A549 (cell line): ENCODE results near the gene ENTPD2. TPM values are rescaled to one million over a fixed set of nuclear protein-coding genes. Genes with fewer than 3 reads are reported as not detected.

Source experiments
- ATAC-seq, 2 experiments: fragments of 200-7000 bp in 1 of 2; fragments of >200 bp in 1 of 2; cut with Nextera tagmentation in 1 of 2; cut with Tn5 transposase in 1 of 2; 3 replicates each; pipeline versions ENCODE4 v1.8.0 to v1.9.1; 2018 to 2020; ENCODE audit warnings: mild to moderate bottlenecking in 1 of 2, moderate library complexity in 1 of 2
- CTCF ChIA-PET: fragments of 300-600 bp; sonication (Branson Sonifier 250); formaldehyde crosslinking; extraction: SDS; loops from one replicate; lab custom pipeline; 2021; ENCODE audit warnings: antibody characterized with exemption, inconsistent platforms; lab: Yijun Ruan, JAX
- POLR2A ChIA-PET: fragments of 350-600 bp; formaldehyde crosslinking; extraction: SDS; loops from one replicate; lab custom pipeline; 2021; ENCODE audit warnings: antibody characterized with exemption, inconsistent platforms; lab: Yijun Ruan, JAX
- DNase-seq, 2 experiments: peaks; one replicate each; pipeline versions ENCODE4 v3.0.0 to v3.0.0-alpha.2; 2011 to 2016; ENCODE audit warnings: low read depth in 1 of 2, low spot score in 1 of 2
- FAIRE-seq: peaks from 2 replicates; lab custom pipeline; 2011; peaks lifted over from hg19 to GRCh38; lab: Jason Lieb, UNC
- H3K27ac ChIP-seq, 2 experiments: fragments of >200 bp; sonication (Bioruptor Twin); formaldehyde crosslinking; 3 replicates each; pipeline ENCODE4 v1.5.1; 2016 to 2017
- H3K4me1 ChIP-seq: fragments of >200 bp; sonication (Bioruptor Twin); formaldehyde crosslinking; 3 replicates; pipeline ENCODE4 v1.6.1; 2016
- H3K4me2 ChIP-seq: fragments of >200 bp; sonication (Bioruptor Twin); formaldehyde crosslinking; 3 replicates; pipeline ENCODE4 v1.6.1; 2016
- H3K4me3 ChIP-seq: fragments of >200 bp; sonication (Bioruptor Twin); formaldehyde crosslinking; 3 replicates; pipeline ENCODE4 v1.5.1; 2016
- H3K9me3 ChIP-seq: fragments of >200 bp; sonication (Bioruptor Twin); formaldehyde crosslinking; 3 replicates; pipeline ENCODE4 v1.6.1; 2016
- CHD4 ChIP-seq: fragments of 200-600 bp; sonication (generic); IDR thresholded peaks from 2 replicates; pipeline ENCODE4 v1.6.1; 2016; ENCODE audit warnings: antibody characterized with exemption, mild to moderate bottlenecking, borderline replicate concordance
- EHMT2 ChIP-seq: fragments of 200-600 bp; sonication (generic); IDR thresholded peaks from 2 replicates; pipeline ENCODE4 v1.6.1; 2016; ENCODE audit warnings: antibody characterized with exemption, low read depth, mild to moderate bottlenecking, moderate library complexity
- ESRRA ChIP-seq: fragments of 150-350 bp; IDR thresholded peaks from 2 replicates; pipeline ENCODE4 v1.6.1; 2014; ENCODE audit warnings: mild to moderate bottlenecking, low read length, borderline replicate concordance
- FOSL2 ChIP-seq, 2 experiments: fragments of 450-650 bp in 1 of 2; fragments of >200 bp in 1 of 2; sonication (Bioruptor Twin) in 1 of 2; formaldehyde crosslinking; IDR thresholded peaks; 2 replicates each; pipeline versions ENCODE4 v1.5.0 to v1.6.1; 2016 to 2020; ENCODE audit warnings: mild to moderate bottlenecking in 1 of 2, moderate library complexity in 1 of 2
- HDAC2 ChIP-seq: fragments of 200-600 bp; sonication (generic); IDR thresholded peaks from 2 replicates; pipeline ENCODE4 v1.6.1; 2016
- HOXB13 ChIP-seq: fragments of 250-450 bp; sonication (Bioruptor Pico); IDR thresholded peaks from 2 replicates; pipeline ENCODE4 v1.5.0; 2020; ENCODE audit warnings: low read depth, mild to moderate bottlenecking, moderate library complexity
- HOXB5 ChIP-seq: fragments of 250-450 bp; sonication (Bioruptor Pico); IDR thresholded peaks from 2 replicates; pipeline ENCODE4 v1.5.0; 2020; ENCODE audit warnings: mild to moderate bottlenecking, moderate library complexity
- MAX ChIP-seq: IDR thresholded peaks from 2 replicates; pipeline ENCODE4 v1.6.1; 2012
- MAZ ChIP-seq: fragments of 150-350 bp; IDR thresholded peaks from 2 replicates; pipeline ENCODE4 v1.6.1; 2014; ENCODE audit warnings: antibody characterized with exemption, low read depth, low read length, borderline replicate concordance
- MYC ChIP-seq: IDR thresholded peaks from 2 replicates; pipeline ENCODE4 v1.6.1; 2012; ENCODE audit warnings: mild to moderate bottlenecking, inconsistent platforms, low read length, improper control_type of control experiment, borderline replicate concordance
- NPAS2 ChIP-seq: fragments of 250-450 bp; sonication (Bioruptor Pico); IDR thresholded peaks from 2 replicates; pipeline ENCODE4 v1.8.0; 2022; ENCODE audit warnings: mild to moderate bottlenecking, moderate library complexity, borderline replicate concordance
- NR3C1 ChIP-seq: fragments of >200 bp; sonication (Bioruptor Twin); formaldehyde crosslinking; IDR thresholded peaks from 3 replicates; pipeline ENCODE4 v1.6.1; 2017
- POLR2A ChIP-seq: IDR thresholded peaks from 2 replicates; pipeline ENCODE4 v1.6.1; 2012; ENCODE audit warnings: mild to moderate bottlenecking, low read length
- RCOR1 ChIP-seq: fragments of 150-350 bp; IDR thresholded peaks from 2 replicates; pipeline ENCODE4 v1.6.1; 2014; ENCODE audit warnings: antibody characterized with exemption, low read length, low read depth
- REST ChIP-seq: fragments of 200-600 bp; sonication (generic); IDR thresholded peaks from 2 replicates; pipeline ENCODE4 v1.6.1; 2016; ENCODE audit warnings: antibody characterized with exemption, mild to moderate bottlenecking, moderate library complexity
- ZFP36 ChIP-seq: fragments of 450-650 bp; IDR thresholded peaks from 2 replicates; pipeline ENCODE4 v1.6.1; 2014; ENCODE audit warnings: borderline replicate concordance; ENCODE audit not compliant: partially characterized antibody
- ZNF302 ChIP-seq: fragments of 250-450 bp; sonication (Bioruptor Pico); IDR thresholded peaks from 2 replicates; pipeline ENCODE4 v1.9.0; 2021; ENCODE audit warnings: inconsistent platforms, mild to moderate bottlenecking, moderate library complexity
- ZSCAN20 ChIP-seq: fragments of 250-450 bp; sonication (Bioruptor Pico); IDR thresholded peaks from 2 replicates; pipeline ENCODE4 v1.8.0; 2022; ENCODE audit warnings: mild to moderate bottlenecking, moderate library complexity
- WGBS: methylation state at CpG from one replicate; pipeline ENCODE4 v1.1.6; 2017; ENCODE audit errors: missing lambda C conversion rate; 5-methylcytosine and 5-hydroxymethylcytosine counted together
- polyA plus RNA-seq, 4 experiments: library from polyadenylated mRNA; depleted of rRNA in 3 of 4; stranded (reverse); fragments of >200 nt; fragmentation: RNase III in 1 of 4; extraction: RNeasy Plus Mini Kit Qiagen cat#74134 plus additional on column Dnase treatment in 1 of 4; gene quantifications; 2 replicates in 3 of 4; 3 replicates in 1 of 4; pipeline ENCODE4 v1.2.3, GENCODE V29; 2011 to 2017
- TF ChIP-seq, protein P1 (sequence below): IDR thresholded peaks from 2 replicates; pipeline ENCODE4 v1.6.1; 2012; ENCODE audit warnings: low read depth, borderline replicate concordance
- TF ChIP-seq, protein P2 (sequence below): fragments of 450-650 bp; IDR thresholded peaks from 2 replicates; pipeline ENCODE4 v1.6.1; 2014; ENCODE audit warnings: antibody characterized with exemption
- TF ChIP-seq, protein P3 (sequence below): fragments of 250-450 bp; sonication (Bioruptor Pico); IDR thresholded peaks from 2 replicates; pipeline ENCODE4 v1.5.0; 2020; ENCODE audit warnings: low read depth, mild to moderate bottlenecking, moderate library complexity
- TF ChIP-seq, protein P4 (sequence below): fragments of >200 bp; sonication (Bioruptor Twin); formaldehyde crosslinking; IDR thresholded peaks from 2 replicates; pipeline ENCODE4 v1.6.1; 2016

The ENTPD2 gene
- polyA plus RNA-seq, 2 of the 4 experiments (the other 2 are of a cell fraction) = 0.75 to 1.2 TPM

- no peaks in the 10 kb centered on the region for H3K9me3 ChIP-seq
- TF ChIP-seq MAX (no peak), POLR2A (no peak), ZSCAN20 (no peak), CHD4 (no peak), NPAS2 (CRISPR knock-in tag) (no peak), EHMT2 (no peak), ZNF302 (CRISPR knock-in tag) (no peak), MAZ (no peak)
- TF ChIP-seq, protein P1, sequence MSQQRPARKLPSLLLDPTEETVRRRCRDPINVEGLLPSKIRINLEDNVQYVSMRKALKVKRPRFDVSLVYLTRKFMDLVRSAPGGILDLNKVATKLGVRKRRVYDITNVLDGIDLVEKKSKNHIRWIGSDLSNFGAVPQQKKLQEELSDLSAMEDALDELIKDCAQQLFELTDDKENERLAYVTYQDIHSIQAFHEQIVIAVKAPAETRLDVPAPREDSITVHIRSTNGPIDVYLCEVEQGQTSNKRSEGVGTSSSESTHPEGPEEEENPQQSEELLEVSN = no peak
- ATAC-seq (no peak), FAIRE-seq (no peak), DNase-seq (no peak)
- POLR2A ChIA-PET = no interaction called here
- CTCF ChIA-PET = interaction anchor here (0.8 to 7.6 kb wide), 6 partner anchors 13 to 51 kb away, joined by 3 to 62 read pairs (median 6); partner anchors contain the start of genes ABCA2, FUT7 and NPDC1
- H3K4me2 ChIP-seq = no peak overlapping the region
- H3K27ac ChIP-seq = no peak overlapping the region
- no peaks in the 10 kb centered on the region for H3K4me1 ChIP-seq
- 86% methylated on average over 1 of the region's 16 CpGs for whole genome bisulfite sequencing
- no peak overlapping the region for H3K4me3 ChIP-seq
Measured at GRCh38 chr9:137016436-137016835, 37.4 kb downstream of the ENTPD2 start.

DNA sequence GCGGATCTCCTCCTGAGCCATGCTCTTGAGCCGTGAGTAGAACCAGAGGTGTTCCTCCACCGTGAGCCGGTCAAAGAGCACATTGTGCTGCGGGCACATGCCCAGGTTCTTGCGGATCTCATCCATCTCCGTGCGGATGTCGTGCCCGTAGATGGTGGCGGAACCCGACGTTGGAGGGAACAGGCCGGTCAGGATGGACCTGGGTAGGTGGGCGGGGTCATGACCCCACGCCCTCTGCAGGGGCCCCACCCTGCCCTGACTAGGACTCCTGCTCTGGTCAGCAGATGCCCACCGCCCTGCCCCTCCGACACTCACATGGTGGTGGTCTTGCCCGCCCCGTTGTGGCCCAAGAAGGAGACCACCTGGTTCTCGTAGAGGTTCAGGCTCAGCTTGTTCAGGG is 37.9 kb downstream of the ENTPD2 start:
- ATAC-seq (no peak), DNase-seq (no peak), FAIRE-seq (no peak)
- Histone ChIP-seq H3K4me2 (no peak overlapping the region), H3K27ac (no peak overlapping the region), H3K4me1 (no peaks in the 10 kb centered on the region), H3K4me3 (no peak overlapping the region), H3K9me3 (no peaks in the 10 kb centered on the region)
- POLR2A ChIA-PET = no interaction called here
- CTCF ChIA-PET = interaction anchor here (1.1 to 7.6 kb wide), 5 partner anchors 13 to 51 kb away, joined by 3 to 62 read pairs (median 8); partner anchors contain the start of genes ABCA2 and FUT7
- 91% methylated on average over 15 of the region's 21 CpGs for WGBS
- TF ChIP-seq ZSCAN20 = no peak
- TF ChIP-seq, protein P2, sequence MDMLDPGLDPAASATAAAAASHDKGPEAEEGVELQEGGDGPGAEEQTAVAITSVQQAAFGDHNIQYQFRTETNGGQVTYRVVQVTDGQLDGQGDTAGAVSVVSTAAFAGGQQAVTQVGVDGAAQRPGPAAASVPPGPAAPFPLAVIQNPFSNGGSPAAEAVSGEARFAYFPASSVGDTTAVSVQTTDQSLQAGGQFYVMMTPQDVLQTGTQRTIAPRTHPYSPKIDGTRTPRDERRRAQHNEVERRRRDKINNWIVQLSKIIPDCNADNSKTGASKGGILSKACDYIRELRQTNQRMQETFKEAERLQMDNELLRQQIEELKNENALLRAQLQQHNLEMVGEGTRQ = no peak
- TF ChIP-seq ESRRA = no peak
- TF ChIP-seq, protein P3, sequence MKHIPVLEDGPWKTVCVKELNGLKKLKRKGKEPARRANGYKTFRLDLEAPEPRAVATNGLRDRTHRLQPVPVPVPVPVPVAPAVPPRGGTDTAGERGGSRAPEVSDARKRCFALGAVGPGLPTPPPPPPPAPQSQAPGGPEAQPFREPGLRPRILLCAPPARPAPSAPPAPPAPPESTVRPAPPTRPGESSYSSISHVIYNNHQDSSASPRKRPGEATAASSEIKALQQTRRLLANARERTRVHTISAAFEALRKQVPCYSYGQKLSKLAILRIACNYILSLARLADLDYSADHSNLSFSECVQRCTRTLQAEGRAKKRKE = no peak
- no peak for TF ChIP-seq RCOR1
- TF ChIP-seq FOSL2 (IDR thresholded peaks at IDR 0.05) = no peak
- TF ChIP-seq FOSL2 (CRISPR knock-in tag; IDR thresholded peaks at IDR 0.05) = no peak
- TF ChIP-seq NR3C1 = no peak
- TF ChIP-seq, protein P1 = no peak
- TF ChIP-seq, protein P4, sequence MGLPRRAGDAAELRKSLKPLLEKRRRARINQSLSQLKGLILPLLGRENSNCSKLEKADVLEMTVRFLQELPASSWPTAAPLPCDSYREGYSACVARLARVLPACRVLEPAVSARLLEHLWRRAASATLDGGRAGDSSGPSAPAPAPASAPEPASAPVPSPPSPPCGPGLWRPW = no peak
- TF ChIP-seq HOXB5 (CRISPR knock-in tag) = no peak
- no peak for TF ChIP-seq HOXB13 (CRISPR knock-in tag)
- TF ChIP-seq REST = no peak
- TF ChIP-seq HDAC2 = no peak
- no peak for TF ChIP-seq ZFP36
- no peak for TF ChIP-seq MYC
